Breast epithelium (tissue), 3 donors: ENCODE measurements around the gene MBOAT1.

Experiments used
- CTCF ChIP-seq, 3 donors: fragments of 450-650 bp; IDR thresholded peaks; one replicate each; pipeline ENCODE4 v1.5.1; 2016 to 2017; ENCODE audit warnings: antibody characterized with exemption in 3 of 3, mild to moderate bottlenecking in 3 of 3, moderate library complexity in 3 of 3
- POLR2A ChIP-seq: fragments of 450-650 bp; IDR thresholded peaks from one replicate; pipeline ENCODE4 v1.6.1; 2016; ENCODE audit warnings: antibody characterized with exemption, mild to moderate bottlenecking, moderate library complexity

DNA sequence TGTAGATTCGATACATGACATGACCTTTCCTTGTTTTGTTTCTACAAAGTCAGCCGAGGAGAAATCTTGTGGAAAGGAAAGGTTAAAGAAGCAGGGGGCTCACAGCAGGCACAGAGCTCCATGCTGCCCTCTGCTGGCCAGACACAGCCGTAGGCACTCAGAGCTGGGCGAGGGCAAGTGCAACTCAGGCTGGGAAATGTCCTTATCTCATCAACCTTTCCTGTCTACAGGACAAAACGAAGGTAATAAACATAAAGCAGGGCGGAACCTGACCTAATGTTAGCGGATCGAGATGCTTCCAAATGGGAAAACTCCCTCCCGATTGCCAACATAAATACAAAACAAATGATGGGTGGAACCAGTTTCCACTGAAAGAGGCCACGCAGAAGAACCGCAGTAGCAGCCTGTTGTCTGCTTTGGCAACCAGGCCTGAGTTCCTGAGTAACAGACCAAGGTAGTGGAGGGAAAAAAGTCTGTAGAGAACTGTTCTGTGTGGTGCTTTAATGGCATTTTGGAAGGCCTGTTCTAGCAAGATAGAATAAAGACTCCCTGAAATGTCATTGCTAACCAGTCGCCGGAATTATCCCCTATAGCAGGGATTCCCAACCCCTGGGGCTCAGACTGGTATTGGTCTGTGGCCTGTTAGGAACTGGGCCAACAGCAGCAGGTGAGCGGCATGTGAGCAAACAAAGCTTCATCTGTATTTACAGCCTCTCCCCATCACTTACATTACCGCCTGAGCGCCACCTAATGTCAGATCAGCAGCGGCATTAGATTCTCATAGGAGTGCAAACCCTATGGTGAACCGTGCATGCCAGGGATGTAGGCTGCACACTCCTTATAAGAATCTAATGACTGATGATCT is 85.2 kb downstream of the MBOAT1 start:
- peak in 2 of 3 donors; percentile 72 to 74 for TF ChIP-seq CTCF (IDR thresholded peaks at IDR 0.05)
- no peak for TF ChIP-seq POLR2A
